T-helper 9 cell (primary cell): ENCODE data around the gene WNT7A.

Source experiments
- DNase-seq: peaks from one replicate; pipeline ENCODE4 v3.0.0-alpha.2; 2020

WNT7A gene

DNA sequence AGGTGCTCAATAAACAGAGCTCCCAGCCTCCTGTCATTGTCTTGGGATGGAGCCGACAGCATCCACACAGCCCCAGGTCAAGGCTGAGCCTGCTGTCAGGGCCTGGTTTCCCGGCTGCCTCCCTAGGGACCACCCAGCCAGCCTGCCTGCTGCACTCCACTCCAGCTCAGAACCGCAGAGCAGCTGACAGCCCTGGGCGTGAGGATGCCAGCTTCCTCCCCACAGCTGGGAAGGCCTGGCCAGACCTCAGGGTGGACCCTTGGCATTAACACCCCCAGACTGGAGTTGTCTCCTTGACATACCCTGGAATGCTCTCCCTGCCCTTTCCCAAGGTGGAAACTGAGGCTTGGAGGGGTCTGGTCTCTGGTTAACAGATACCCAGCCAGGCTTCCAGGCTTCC is 112.0 kb downstream of the WNT7A start:
- DNase-seq: no peak

DNA sequence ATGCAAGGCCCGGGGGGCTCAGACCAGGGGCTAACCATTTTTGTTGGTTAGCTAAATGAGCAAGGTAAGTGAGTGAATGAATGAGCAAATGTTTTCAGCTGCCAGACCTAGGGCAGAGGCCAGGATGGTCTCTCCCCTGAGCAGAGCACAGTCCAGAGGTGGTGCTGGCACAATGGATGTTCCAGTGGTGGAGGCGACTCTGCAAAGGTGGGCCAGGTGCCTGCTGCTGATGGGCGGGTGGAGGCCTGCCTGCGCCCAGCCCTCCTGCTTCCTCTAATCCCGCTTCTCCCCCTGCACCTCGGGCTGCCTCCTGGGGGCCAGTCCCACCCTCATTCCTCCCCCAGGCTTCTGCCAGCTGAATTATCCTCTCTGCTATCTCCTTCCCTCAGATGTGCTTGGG is 112.8 kb downstream of the WNT7A start:
- no peak for DNase-seq
